GM18499 (cell line): ENCODE data around the gene WWOX.
"Not testable (repeated sequence)": the region's sequence is repeated elsewhere in the genome, so short reads cannot be mapped to it uniquely, and the experiment has no call there.

Source experiments
- ATAC-seq: cut with Tn5 transposase; IDR thresholded peaks from one replicate; pipeline ENCODE4 v1.9.1; 2021; ENCODE audit warnings: moderate number of reproducible peaks; ENCODE audit not compliant: insufficient read depth, unreplicated experiment

Gene WWOX

GRCh38 chr16:78502812-78503350, 403.4 kb downstream of the WWOX start:
- no peak for ATAC-seq

GRCh38 chr16:78503602-78504001, 404.1 kb downstream of the WWOX start:
- ATAC-seq = no peak

GRCh38 chr16:78504401-78504851, 405.0 kb downstream of the WWOX start:
- ATAC-seq = no peak

GRCh38 chr16:78505036-78505435, 405.6 kb downstream of the WWOX start:
- no peak for ATAC-seq

- no peak for ATAC-seq
Measured at GRCh38 chr16:78505544-78506366, 406.3 kb downstream of the WWOX start.

GRCh38 chr16:78506367-78507193, 407.1 kb downstream of the WWOX start:
- ATAC-seq = no peak

GRCh38 chr16:78507576-78507975, 408.1 kb downstream of the WWOX start:
- no peak for ATAC-seq

- ATAC-seq = no peak
Measured at GRCh38 chr16:78509965-78510364, 410.5 kb downstream of the WWOX start.

GRCh38 chr16:78510496-78510895, 411.0 kb downstream of the WWOX start:
- no peak for ATAC-seq

GRCh38 chr16:78513838-78514237, 414.4 kb downstream of the WWOX start:
- no peak for ATAC-seq

GRCh38 chr16:78514888-78515287, 415.4 kb downstream of the WWOX start:
- not testable (repeated sequence) for ATAC-seq

GRCh38 chr16:78515421-78515820, 416.0 kb downstream of the WWOX start:
- ATAC-seq = no peak

GRCh38 chr16:78516006-78516736, 416.7 kb downstream of the WWOX start:
- ATAC-seq = no peak

GRCh38 chr16:78519896-78520295, 420.4 kb downstream of the WWOX start:
- ATAC-seq = no peak

GRCh38 chr16:78520470-78520869, 421.0 kb downstream of the WWOX start:
- ATAC-seq = no peak

GRCh38 chr16:78522327-78522726, 422.9 kb downstream of the WWOX start:
- ATAC-seq = no peak

GRCh38 chr16:78523212-78523985, 423.9 kb downstream of the WWOX start:
- ATAC-seq = no peak

- ATAC-seq = no peak
Measured at GRCh38 chr16:78524066-78524595, 424.7 kb downstream of the WWOX start.

- no peak for ATAC-seq
Measured at GRCh38 chr16:78528265-78528664, 428.8 kb downstream of the WWOX start.
